ENCODE measurements around the gene SIRT5. TPM values are rescaled to one million over a fixed set of nuclear protein-coding genes. Genes with fewer than 3 reads are reported as not detected.

The SIRT5 gene
- total RNA-seq, 6 donors from 2014 or later: 7.0 to 19.9 (median 11.0) TPM

DNA sequence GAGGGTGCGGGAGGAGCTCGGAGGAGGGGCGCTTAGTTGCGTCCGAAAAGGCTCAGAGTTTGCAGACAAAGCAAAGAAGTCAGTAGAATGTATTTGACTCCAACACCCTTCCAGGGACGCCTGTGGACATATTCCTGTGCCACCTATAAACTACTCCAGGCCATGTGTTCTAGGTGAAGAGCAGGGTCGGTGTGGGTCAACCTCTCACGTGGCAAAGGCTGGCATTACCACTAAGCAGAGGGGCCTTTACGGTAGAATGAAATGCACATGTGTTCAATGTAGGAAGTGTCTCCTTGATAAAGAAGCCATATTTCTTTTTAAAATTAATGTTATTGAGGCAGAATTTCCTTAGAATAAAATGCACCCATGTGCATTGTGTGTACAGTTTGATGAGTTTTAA is 15.4 kb downstream of the SIRT5 start:
- Histone ChIP-seq H3K9me3 (no peaks in the 10 kb centered on the region), H3K27me3 (no peaks in the 10 kb centered on the region), H3K27ac (no peak overlapping the region), H3K4me3 (no peak overlapping the region), H3K36me3 (peaks cover 0 to 74% (median 40%) of the 10 kb centered on the region in 4 donors), H3K4me1 (no peaks in the 10 kb centered on the region)
- no peak for ATAC-seq (ENCODE audit: low FRiP score in 2 of 2)
- WGBS, 2 donors: 91 to 96% methylated on average over 9 of the region's 9 CpGs
- no peak for DNase-seq
- TF ChIP-seq, protein P1, sequence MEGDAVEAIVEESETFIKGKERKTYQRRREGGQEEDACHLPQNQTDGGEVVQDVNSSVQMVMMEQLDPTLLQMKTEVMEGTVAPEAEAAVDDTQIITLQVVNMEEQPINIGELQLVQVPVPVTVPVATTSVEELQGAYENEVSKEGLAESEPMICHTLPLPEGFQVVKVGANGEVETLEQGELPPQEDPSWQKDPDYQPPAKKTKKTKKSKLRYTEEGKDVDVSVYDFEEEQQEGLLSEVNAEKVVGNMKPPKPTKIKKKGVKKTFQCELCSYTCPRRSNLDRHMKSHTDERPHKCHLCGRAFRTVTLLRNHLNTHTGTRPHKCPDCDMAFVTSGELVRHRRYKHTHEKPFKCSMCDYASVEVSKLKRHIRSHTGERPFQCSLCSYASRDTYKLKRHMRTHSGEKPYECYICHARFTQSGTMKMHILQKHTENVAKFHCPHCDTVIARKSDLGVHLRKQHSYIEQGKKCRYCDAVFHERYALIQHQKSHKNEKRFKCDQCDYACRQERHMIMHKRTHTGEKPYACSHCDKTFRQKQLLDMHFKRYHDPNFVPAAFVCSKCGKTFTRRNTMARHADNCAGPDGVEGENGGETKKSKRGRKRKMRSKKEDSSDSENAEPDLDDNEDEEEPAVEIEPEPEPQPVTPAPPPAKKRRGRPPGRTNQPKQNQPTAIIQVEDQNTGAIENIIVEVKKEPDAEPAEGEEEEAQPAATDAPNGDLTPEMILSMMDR (IDR thresholded peaks at IDR 0.05): no peak
- TF ChIP-seq EP300 (IDR thresholded peaks at IDR 0.05) (no peak), POLR2AphosphoS5 (IDR thresholded peaks at IDR 0.05) (no peak), POLR2A (IDR thresholded peaks at IDR 0.05) (no peak)

DNA sequence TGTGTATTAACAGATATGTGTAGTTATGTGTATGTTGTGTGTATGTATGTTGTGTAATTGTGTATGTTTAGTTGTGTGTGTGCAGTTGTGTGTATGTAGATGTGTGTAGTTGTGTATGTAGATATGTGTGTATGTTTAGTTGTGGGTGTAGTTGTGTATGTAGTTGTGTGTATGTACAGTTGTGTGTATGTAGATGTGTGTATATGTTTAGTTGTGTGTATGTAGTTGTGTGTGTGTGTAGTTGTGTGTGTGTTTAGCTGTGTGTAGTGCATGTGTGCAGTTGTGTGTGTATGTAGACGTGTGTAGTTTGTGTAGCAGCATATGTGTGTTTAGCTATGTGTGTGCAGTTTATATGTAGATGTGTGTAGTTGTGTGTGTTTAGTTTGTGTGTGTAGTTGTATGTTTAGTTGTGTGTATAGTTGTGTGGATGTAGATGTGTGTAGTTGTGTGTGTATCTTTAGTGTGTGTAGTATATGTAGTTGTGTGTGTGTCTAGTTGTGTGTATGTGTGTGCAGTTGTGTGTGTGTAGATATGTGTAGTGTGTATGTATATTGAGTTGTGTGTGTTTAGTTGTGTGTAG is 16.3 kb downstream of the SIRT5 start:
- DNase-seq (no peak), ATAC-seq (ENCODE audit: low FRiP score in 2 of 2) (no peak)
- H3K4me3 ChIP-seq: no peak overlapping the region
- no peaks in the 10 kb centered on the region for H3K4me1 ChIP-seq
- peaks cover 0 to 72% (median 40%) of the 10 kb centered on the region in 4 donors for H3K36me3 ChIP-seq
- H3K9me3 ChIP-seq: no peaks in the 10 kb centered on the region
- H3K27ac ChIP-seq: no peak overlapping the region
- H3K27me3 ChIP-seq: no peaks in the 10 kb centered on the region
- TF ChIP-seq, protein P1 (IDR thresholded peaks at IDR 0.05): no peak
- no peak for TF ChIP-seq EP300 (IDR thresholded peaks at IDR 0.05)
- no peak for TF ChIP-seq POLR2A (IDR thresholded peaks at IDR 0.05)
- no peak for TF ChIP-seq POLR2AphosphoS5 (IDR thresholded peaks at IDR 0.05)
- 91 to 94% methylated on average over 1 of the region's 1 CpG for WGBS, 2 donors

DNA sequence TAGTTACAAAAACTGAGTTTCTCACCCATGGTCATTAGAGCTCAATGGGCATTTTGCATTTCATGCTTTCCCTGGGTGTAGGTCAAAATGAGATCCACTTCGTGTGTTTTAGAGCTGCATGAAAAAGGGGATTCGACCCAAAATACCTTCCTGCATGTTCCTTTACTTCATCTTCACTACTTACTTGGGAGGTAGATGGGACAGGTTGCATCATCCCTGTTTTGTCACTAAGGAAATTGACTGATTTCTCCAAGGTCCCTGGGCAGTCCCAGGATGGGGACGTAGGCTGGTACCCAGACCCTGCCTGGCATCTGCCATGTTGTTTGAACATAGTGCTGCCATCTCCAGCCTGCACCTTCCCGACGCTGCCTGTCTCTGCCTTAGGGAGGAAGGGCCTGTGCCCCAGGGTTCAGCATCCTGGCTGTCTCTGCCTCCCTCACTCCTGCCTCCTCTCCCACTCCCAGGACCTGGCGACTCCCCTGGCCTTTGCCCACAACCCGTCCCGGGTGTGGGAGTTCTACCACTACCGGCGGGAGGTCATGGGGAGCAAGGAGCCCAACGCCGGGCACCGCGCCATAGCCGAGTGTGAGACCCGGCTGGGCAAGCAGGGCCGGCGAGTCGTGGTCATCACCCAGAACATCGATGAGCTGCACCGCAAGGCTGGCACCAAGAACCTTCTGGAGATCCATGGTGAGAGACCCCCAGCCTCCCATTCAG is 17.0 kb downstream of the SIRT5 start:
- 90 to 96% methylated on average over 15 to 21 of the region's 21 CpGs for WGBS, 2 donors
- Histone ChIP-seq H3K9me3 (no peaks in the 10 kb centered on the region), H3K4me1 (no peaks in the 10 kb centered on the region), H3K4me3 (no peak overlapping the region), H3K36me3 (peaks cover 0 to 78% (median 42%) of the 10 kb centered on the region in 4 donors), H3K27ac (no peak overlapping the region), H3K27me3 (no peaks in the 10 kb centered on the region)
- ATAC-seq (ENCODE audit: low FRiP score in 2 of 2): no peak
- TF ChIP-seq, protein P1 (IDR thresholded peaks at IDR 0.05): no peak
- TF ChIP-seq POLR2A (IDR thresholded peaks at IDR 0.05) (no peak), POLR2AphosphoS5 (IDR thresholded peaks at IDR 0.05) (no peak), EP300 (IDR thresholded peaks at IDR 0.05) (no peak)
- peak in 1 of 2 donors; percentile 79 for DNase-seq

- ATAC-seq (ENCODE audit: low FRiP score in 2 of 2) (no peak), DNase-seq (no peak)
- Histone ChIP-seq H3K4me3 (no peak overlapping the region), H3K36me3 (peaks cover 0 to 79% (median 39%) of the 10 kb centered on the region in 4 donors), H3K9me3 (no peaks in the 10 kb centered on the region), H3K27ac (no peak overlapping the region), H3K4me1 (no peaks in the 10 kb centered on the region), H3K27me3 (no peaks in the 10 kb centered on the region)
- WGBS, 2 donors: 85 to 90% methylated on average over 6 of the region's 6 CpGs
- TF ChIP-seq POLR2A (IDR thresholded peaks at IDR 0.05) (no peak), EP300 (IDR thresholded peaks at IDR 0.05) (no peak), POLR2AphosphoS5 (IDR thresholded peaks at IDR 0.05) (no peak)
- TF ChIP-seq, protein P1 (IDR thresholded peaks at IDR 0.05): no peak
Observed at GRCh38 chr6:13593103-13593502, 18.7 kb downstream of the SIRT5 start.

All from upper lobe of left lung (tissue), 6 donors.